GM23338 (cell line): ENCODE data around the gene DTD1. TPM values are rescaled to one million over a fixed set of nuclear protein-coding genes. Genes with fewer than 3 reads are reported as not detected.

Source experiments
- ATAC-seq: fragments of 200-7000 bp; cut with Tn5 transposase; 3 replicates; pipeline ENCODE4 v1.9.1; 2020
- DNase-seq: peaks from one replicate; pipeline ENCODE4 v3.0.0-alpha.2; 2015; ENCODE audit warnings: low spot score
- H2AFZ ChIP-seq: fragments of 200-600 bp; sonication (generic); 2 replicates; pipeline ENCODE4 v1.8.0; 2016; ENCODE audit warnings: antibody characterized with exemption, mild to moderate bottlenecking, moderate library complexity
- H3F3A ChIP-seq: fragments of 200-600 bp; sonication (generic); replicated peaks from 2 replicates; pipeline ENCODE4 v1.8.0; 2017; ENCODE audit warnings: antibody characterized with exemption, mixed run types, low read depth
- H3K27ac ChIP-seq: fragments of 200-600 bp; sonication (generic); 2 replicates; pipeline ENCODE4 v1.6.1; 2016; ENCODE audit warnings: low read depth
- H3K27me3 ChIP-seq: fragments of 200-600 bp; sonication (generic); 2 replicates; pipeline ENCODE4 v1.8.0; 2016; ENCODE audit warnings: mild to moderate bottlenecking, mixed run types, moderate library complexity; ENCODE audit not compliant: insufficient read depth
- H3K36me3 ChIP-seq: fragments of 200-600 bp; sonication (generic); 2 replicates; pipeline ENCODE4 v1.8.0; 2016; ENCODE audit warnings: mild to moderate bottlenecking; ENCODE audit not compliant: insufficient read depth
- H3K4me1 ChIP-seq: fragments of 200-600 bp; sonication (generic); 2 replicates; pipeline ENCODE4 v1.8.0; 2016; ENCODE audit warnings: mild to moderate bottlenecking, moderate library complexity; ENCODE audit not compliant: insufficient read depth
- H3K4me2 ChIP-seq: fragments of 200-600 bp; sonication (generic); 2 replicates; pipeline ENCODE4 v1.7.1; 2017; ENCODE audit warnings: mixed run types
- H3K4me3 ChIP-seq: fragments of 200-600 bp; sonication (generic); 2 replicates; pipeline ENCODE4 v1.6.1; 2016; ENCODE audit warnings: mixed run types
- H3K79me2 ChIP-seq: fragments of 200-600 bp; sonication (generic); replicated peaks from 2 replicates; pipeline ENCODE4 v1.8.0; 2017; ENCODE audit warnings: mild to moderate bottlenecking; ENCODE audit not compliant: insufficient read depth
- H3K9me2 ChIP-seq: fragments of 200-600 bp; sonication (generic); 2 replicates; pipeline ENCODE4 v1.8.0; 2017; ENCODE audit not compliant: insufficient read depth
- H4K20me1 ChIP-seq: fragments of 200-600 bp; sonication (generic); replicated peaks from 2 replicates; pipeline ENCODE4 v1.8.0; 2017; ENCODE audit warnings: mild to moderate bottlenecking; ENCODE audit not compliant: insufficient read depth
- H3K27ac Mint-ChIP-seq: 2 replicates; pipeline ENCODE4 v1.8.0; 2020; ENCODE audit warnings: inconsistent platforms, mild to moderate bottlenecking, moderate library complexity, mixed read lengths
- H3K27me3 Mint-ChIP-seq: 3 replicates; pipeline ENCODE4 v1.8.0; 2022; ENCODE audit warnings: low read depth, mild to moderate bottlenecking, moderate library complexity, mixed read lengths, inconsistent platforms; ENCODE audit not compliant: insufficient read depth, poor library complexity
- H3K36me3 Mint-ChIP-seq: 3 replicates; pipeline ENCODE4 v1.8.0; 2021; ENCODE audit warnings: low read depth, mild to moderate bottlenecking, inconsistent platforms, moderate library complexity, mixed read lengths
- H3K4me1 Mint-ChIP-seq: 3 replicates; pipeline ENCODE4 v1.8.0; 2020; ENCODE audit warnings: mild to moderate bottlenecking, inconsistent platforms, mixed read lengths
- H3K4me3 Mint-ChIP-seq: 3 replicates; pipeline ENCODE4 v1.8.0; 2021; ENCODE audit warnings: moderate library complexity, mild to moderate bottlenecking, inconsistent platforms, mixed read lengths
- H3K9me3 Mint-ChIP-seq: 3 replicates; pipeline ENCODE4 v1.8.0; 2020; ENCODE audit warnings: moderate library complexity, mild to moderate bottlenecking, inconsistent platforms, mixed read lengths
- CREB1 ChIP-seq: fragments of 250-450 bp; sonication (Bioruptor Pico); IDR thresholded peaks from 2 replicates; pipeline ENCODE4 v1.5.0; 2020; ENCODE audit warnings: low read depth, mild to moderate bottlenecking, moderate library complexity
- CTCF ChIP-seq, 2 experiments: fragments of 200-600 bp in 1 of 2; sonication (generic) in 1 of 2; conservative IDR thresholded peaks; 2 replicates each; pipeline versions ENCODE4 v1.5.1 to v1.6.1; 2016 to 2017; ENCODE audit warnings: antibody characterized with exemption in 2 of 2, low read depth in 2 of 2, mild to moderate bottlenecking in 2 of 2, moderate library complexity in 1 of 2
- ETS1 ChIP-seq: IDR thresholded peaks from 2 replicates; pipeline ENCODE4 v1.6.1; 2016; ENCODE audit warnings: antibody characterized with exemption
- EZH2 ChIP-seq: fragments of 200-600 bp; sonication (generic); IDR thresholded peaks from one replicate; pipeline ENCODE4 v1.8.0; 2017; ENCODE audit warnings: antibody characterized with exemption, mild to moderate bottlenecking, low read depth; ENCODE audit not compliant: unreplicated experiment
- EZH2phosphoT487 ChIP-seq: fragments of 200-600 bp; sonication (generic); IDR thresholded peaks from one replicate; pipeline ENCODE4 v1.8.1; 2018; ENCODE audit warnings: antibody characterized with exemption; ENCODE audit not compliant: unreplicated experiment
- JUNB ChIP-seq: IDR thresholded peaks from one replicate; pipeline ENCODE4 v1.6.1; 2016; ENCODE audit warnings: antibody characterized with exemption; ENCODE audit not compliant: unreplicated experiment
- NANOG ChIP-seq: IDR thresholded peaks from 2 replicates; pipeline ENCODE4 v1.6.1; 2016; ENCODE audit warnings: antibody characterized with exemption, borderline replicate concordance
- POLR2AphosphoS5 ChIP-seq: IDR thresholded peaks from 2 replicates; pipeline ENCODE4 v1.6.1; 2016; ENCODE audit warnings: antibody characterized with exemption, low read depth
- REST ChIP-seq: IDR thresholded peaks from one replicate; pipeline ENCODE4 v1.6.1; 2018; ENCODE audit warnings: antibody characterized with exemption; ENCODE audit not compliant: unreplicated experiment
- STAT1 ChIP-seq: IDR thresholded peaks from one replicate; pipeline ENCODE4 v1.6.1; 2016; ENCODE audit warnings: antibody characterized with exemption; ENCODE audit not compliant: unreplicated experiment
- ZNF114 ChIP-seq: fragments of 250-450 bp; sonication (Bioruptor Pico); IDR thresholded peaks from 2 replicates; pipeline ENCODE4 v1.5.0; 2020; ENCODE audit warnings: mild to moderate bottlenecking, moderate library complexity
- ZNF331 ChIP-seq: fragments of 250-450 bp; sonication (Bioruptor Pico); IDR thresholded peaks from 2 replicates; pipeline ENCODE4 v1.5.0; 2020; ENCODE audit warnings: low read depth, mild to moderate bottlenecking, moderate library complexity
- ZNF462 ChIP-seq: fragments of 250-450 bp; sonication (Bioruptor Pico); IDR thresholded peaks from 2 replicates; pipeline ENCODE4 v1.5.0; 2020; ENCODE audit warnings: mild to moderate bottlenecking, moderate library complexity
- polyA plus RNA-seq: library from polyadenylated mRNA; unstranded; fragments of >200 nt; fragmentation: Nextera tagmentation; extraction: Ambion mirVana; gene quantifications from 2 replicates; pipeline ENCODE4 v1.2.1, GENCODE V29; 2016
- total RNA-seq: library from RNA; depleted of rRNA; stranded (reverse); fragments of >200 nt; shearing (Covaris generic); gene quantifications from 2 replicates; pipeline ENCODE4 v1.2.3, GENCODE V29; 2014

The DTD1 gene
- total and polyA plus RNA-seq, 2 experiments from 2014 or later = 69.8 to 74.0 TPM

- no peaks in the 10 kb centered on the region for H4K20me1 ChIP-seq
- no peaks in the 10 kb centered on the region for H3K79me2 ChIP-seq
- TF ChIP-seq ZNF462 (no peak), REST (no peak), STAT1 (no peak), POLR2AphosphoS5 (no peak), EZH2 (no peak), ZNF331 (no peak), ZNF114 (CRISPR knock-in tag) (no peak), CTCF (conservative IDR thresholded peaks at IDR 0.05; ENCODE audit: low read depth in 2 of 2) (no peak), JUNB (no peak), CREB1 (CRISPR knock-in tag) (no peak), ETS1 (no peak), EZH2phosphoT487 (no peak), NANOG (no peak)
- H3F3A ChIP-seq = no peaks in the 10 kb centered on the region
- peaks cover 8% of the 10 kb centered on the region; the same call in 1 of the 2 replicates for H3K4me1 ChIP-seq
- DNase-seq = no peak
- no peaks in the 10 kb centered on the region for H3K9me2 ChIP-seq
- Mint-ChIP-seq H3K27me3 (peaks cover 2% of the 10 kb centered on the region), H3K27ac (no peak overlapping the region), H3K36me3 (no peaks in the 10 kb centered on the region), H3K4me3 (no peak overlapping the region), H3K9me3 (no peaks in the 10 kb centered on the region; the same call in 2 of the 3 replicates), H3K4me1 (peaks cover 10% of the 10 kb centered on the region)
- no peak overlapping the region for H3K4me2 ChIP-seq
- no peak overlapping the region for H3K27ac ChIP-seq
- no peak overlapping the region for H3K4me3 ChIP-seq
- H3K27me3 ChIP-seq = no peaks in the 10 kb centered on the region
- no peak overlapping the region for H2AFZ ChIP-seq
- H3K36me3 ChIP-seq = no peaks in the 10 kb centered on the region
- no peak for ATAC-seq
Observed at GRCh38 chr20:18692447-18692846, 104.6 kb downstream of the DTD1 start.
